Lung microvascular endothelial cell (primary cell): ENCODE results near the gene SEC14L1. TPM values are rescaled to one million over a fixed set of nuclear protein-coding genes. Genes with fewer than 3 reads are reported as not detected.

ENCODE experiments used
- DNase-seq, 2 donors: peaks; one replicate each; pipeline versions ENCODE4 v3.0.0 to v3.0.0-alpha.2; 2010; ENCODE audit warnings: low read depth in 2 of 2
- total RNA-seq: library from RNA; depleted of rRNA; stranded (reverse); fragments of >200 nt; gene quantifications from 2 replicates; pipeline ENCODE4 v1.2.1, GENCODE V29; 2014

SEC14L1 gene
- total RNA-seq, 1 donor from 2014 or later, result 108 TPM

- DNase-seq, result no peak
Measured at GRCh38 chr17:77212833-77213777, 72.3 kb downstream of the SEC14L1 start.

- no peak for DNase-seq
Measured at GRCh38 chr17:77213778-77214132, 73.0 kb downstream of the SEC14L1 start.

GRCh38 chr17:77214328-77214727 lies 73.6 kb downstream of the SEC14L1 start:
- DNase-seq, result no peak

- peak; percentile 43 to 63 for DNase-seq
Measured at GRCh38 chr17:77214743-77215142, 74.0 kb downstream of the SEC14L1 start.

GRCh38 chr17:77215281-77215680 lies 74.5 kb downstream of the SEC14L1 start:
- DNase-seq, result no peak

- no peak for DNase-seq
Measured at GRCh38 chr17:77216486-77216885, 75.7 kb downstream of the SEC14L1 start.

- DNase-seq, result no peak
Measured at GRCh38 chr17:77217123-77217522, 76.4 kb downstream of the SEC14L1 start.

GRCh38 chr17:77217566-77217965 lies 76.8 kb downstream of the SEC14L1 start:
- DNase-seq, result no peak

- DNase-seq, result no peak
Measured at GRCh38 chr17:77218902-77219301, 78.1 kb downstream of the SEC14L1 start.

- peak in 1 of 2 donors; percentile 70 for DNase-seq
Measured at GRCh38 chr17:77222356-77222755, 81.6 kb downstream of the SEC14L1 start.

GRCh38 chr17:77223642-77224420 lies 83.1 kb downstream of the SEC14L1 start:
- DNase-seq, result no peak

- DNase-seq, result no peak
Measured at GRCh38 chr17:77225265-77225664, 84.5 kb downstream of the SEC14L1 start.

- peak; percentile 80 for DNase-seq
Measured at GRCh38 chr17:77227461-77228240, 86.9 kb downstream of the SEC14L1 start.

- DNase-seq, result no peak
Measured at GRCh38 chr17:77228241-77228752, 87.5 kb downstream of the SEC14L1 start.

GRCh38 chr17:77228816-77229215 lies 88.0 kb downstream of the SEC14L1 start:
- DNase-seq, result no peak

GRCh38 chr17:77229786-77230435 lies 89.1 kb downstream of the SEC14L1 start:
- no peak for DNase-seq

- DNase-seq, result no peak
Measured at GRCh38 chr17:77230436-77230830, 89.7 kb downstream of the SEC14L1 start.

GRCh38 chr17:77231076-77231871 lies 90.5 kb downstream of the SEC14L1 start:
- DNase-seq, result no peak

GRCh38 chr17:77233127-77233526 lies 92.4 kb downstream of the SEC14L1 start:
- no peak for DNase-seq
